LNCaP clone FGC (cell line): ENCODE measurements around the gene SMIM41.

Source experiments
- DNase-seq: peaks from one replicate; pipeline ENCODE4 v3.0.0-alpha.2; 2011; ENCODE audit warnings: low read depth
- H3K4me3 ChIP-seq: 2 replicates; pipeline ENCODE4 v1.5.1; 2011; ENCODE audit warnings: mild to moderate bottlenecking, low read depth, low read length, control low read depth
- CTCF ChIP-seq: IDR thresholded peaks from 2 replicates; pipeline ENCODE4 v1.5.1; 2012; ENCODE audit warnings: mild to moderate bottlenecking; ENCODE audit not compliant: control insufficient read depth, insufficient read depth; ENCODE audit errors: extremely low read depth

SMIM41 gene

DNA sequence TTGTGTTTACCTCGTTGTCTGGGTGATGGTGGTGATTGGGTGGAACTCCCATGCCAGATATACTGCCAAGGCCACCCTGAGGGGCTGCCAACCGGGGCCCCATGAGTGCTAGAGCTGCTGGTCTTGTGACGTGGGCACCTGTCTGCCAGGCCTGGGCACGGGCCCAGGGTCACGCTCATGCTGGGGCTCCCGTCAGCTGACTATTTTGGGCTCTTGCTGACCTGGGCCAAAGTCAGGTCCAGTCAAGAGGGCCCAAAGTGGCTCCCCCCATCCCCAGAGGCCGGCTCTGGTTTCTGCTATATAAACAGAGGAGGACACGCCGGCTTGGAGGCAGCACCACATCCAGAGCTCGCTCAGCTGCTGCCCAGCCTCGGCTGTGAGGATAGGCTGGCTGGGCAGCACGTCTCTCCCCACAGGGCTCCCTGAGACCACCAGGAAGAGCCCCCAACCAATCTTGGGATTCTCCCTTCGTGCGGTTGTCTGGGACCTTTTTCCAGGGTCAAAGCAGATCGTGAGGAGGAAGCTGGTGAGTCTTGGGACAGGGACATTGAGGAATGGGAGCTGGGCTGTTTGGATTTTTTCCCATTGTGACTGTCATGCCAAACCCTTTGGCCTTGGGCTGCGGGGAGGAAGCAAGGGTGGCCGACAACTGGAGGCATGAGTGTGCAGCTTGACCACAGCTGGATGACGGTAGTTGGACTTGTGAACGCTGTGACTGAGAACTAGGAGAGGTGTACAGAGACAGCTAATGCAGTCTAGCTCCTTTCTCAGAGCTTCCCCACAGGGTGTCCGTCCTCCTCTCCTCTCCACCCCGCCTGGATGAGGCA is 35.9 kb upstream of the SMIM41 start:
- no peak for TF ChIP-seq CTCF
- no peak overlapping the region for H3K4me3 ChIP-seq
- no peak for DNase-seq

- peak; percentile 80 for DNase-seq
- H3K4me3 ChIP-seq: no peak overlapping the region
- TF ChIP-seq CTCF: no peak
These were observed 35.1 kb upstream of the SMIM41 start for GRCh38 chr12:52044292-52044983.

DNA sequence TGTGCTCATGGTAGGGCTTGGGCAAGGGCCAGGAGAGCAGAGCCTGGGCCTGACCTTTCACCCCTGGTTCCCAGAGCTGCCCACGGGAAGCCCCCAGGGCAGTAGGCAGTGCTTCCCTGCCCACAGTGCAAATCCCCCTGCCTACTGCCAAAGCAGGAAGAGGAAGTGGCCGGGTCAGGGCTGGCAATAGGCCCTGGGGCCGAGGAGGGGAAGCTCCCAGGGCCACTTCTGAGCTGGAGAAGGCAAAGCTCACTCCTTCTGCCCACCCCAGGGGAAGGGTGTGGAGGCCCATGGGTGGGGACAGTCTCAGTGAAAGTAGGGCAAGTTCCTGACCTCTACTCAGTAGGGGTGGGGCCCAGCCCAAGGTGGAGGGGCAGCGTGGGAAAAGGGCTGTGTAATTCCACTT is 33.7 kb upstream of the SMIM41 start:
- TF ChIP-seq CTCF: no peak
- no peak for DNase-seq
- no peak overlapping the region for H3K4me3 ChIP-seq

GRCh38 chr12:52046859-52047258 is 32.6 kb upstream of the SMIM41 start:
- H3K4me3 ChIP-seq: no peak overlapping the region
- no peak for DNase-seq
- no peak for TF ChIP-seq CTCF

DNA sequence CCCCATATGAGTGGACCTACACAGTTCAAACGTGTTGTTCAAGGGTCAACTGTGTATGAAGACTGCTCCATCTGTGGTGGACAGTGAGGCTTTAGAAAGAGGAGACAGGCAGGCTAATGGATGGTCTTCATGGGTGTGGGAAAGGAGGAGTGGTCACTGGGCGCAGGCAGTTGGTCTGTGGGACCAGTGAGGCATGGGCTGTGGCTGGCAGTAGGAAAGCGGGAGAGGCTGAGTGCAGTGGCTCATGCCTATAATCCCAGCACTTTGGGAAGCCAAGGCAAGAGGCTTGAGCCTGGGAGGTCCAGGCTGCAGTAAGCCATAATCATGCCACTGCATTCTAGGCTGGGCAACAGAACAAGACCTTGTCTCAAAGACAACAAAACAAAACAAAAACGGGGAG is 30.2 kb upstream of the SMIM41 start:
- no peak overlapping the region for H3K4me3 ChIP-seq
- DNase-seq: no peak
- no peak for TF ChIP-seq CTCF

DNA sequence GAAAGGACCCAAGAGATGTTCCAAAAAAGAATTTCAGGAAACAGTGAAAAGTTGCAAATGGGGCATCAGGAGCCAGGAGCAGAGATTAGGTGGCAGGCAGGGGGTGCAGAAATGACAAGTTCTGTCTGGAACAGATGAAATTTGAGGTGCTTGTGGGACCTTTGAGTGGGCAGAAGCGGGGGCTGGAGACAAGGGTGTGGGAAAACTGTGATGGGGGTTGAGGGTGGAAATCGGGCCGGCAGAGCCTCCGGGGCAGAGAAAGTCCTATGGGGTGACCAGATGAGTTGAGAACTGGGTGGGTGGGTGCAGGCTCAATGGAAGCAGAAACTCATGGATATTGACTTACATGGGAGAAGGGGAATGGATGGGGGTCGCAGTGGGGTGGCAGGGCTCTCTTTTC is 29.8 kb upstream of the SMIM41 start:
- no peak for DNase-seq
- TF ChIP-seq CTCF: no peak
- H3K4me3 ChIP-seq: no peak overlapping the region
